Measurements from ENCODE around the gene KRT6B. TPM values are rescaled to one million over a fixed set of nuclear protein-coding genes. Genes with fewer than 3 reads are reported as not detected.

Gene KRT6B
- total and polyA plus RNA-seq, 2 of the 8 experiments (the other 6 are each of a cell fraction or from before 2014, with no cell fraction given), result not detected

DNA sequence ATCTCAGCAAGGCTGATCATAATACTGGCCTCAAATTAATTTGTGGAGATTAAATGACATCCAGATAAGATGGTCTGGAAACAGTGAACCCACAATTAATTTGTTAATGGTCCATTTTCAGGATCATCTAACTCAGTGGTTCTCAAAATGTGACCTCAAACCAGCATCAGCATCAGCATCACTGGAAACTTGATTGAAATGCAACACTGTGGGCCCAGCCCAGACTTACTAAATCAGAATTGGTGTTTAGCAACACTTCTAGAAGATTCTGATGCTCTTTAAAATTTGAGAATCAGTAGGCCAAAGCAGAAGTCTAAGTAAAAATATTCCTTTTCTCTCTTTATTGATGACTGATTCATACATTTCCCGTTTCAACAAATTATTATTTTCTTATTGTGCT is 35.2 kb downstream of the KRT6B start:
- Histone ChIP-seq H3K9me3 (ENCODE audit: insufficient read depth in 2 of 2, low read depth in 1 of 2, low read length in 1 of 2) (no peaks in the 10 kb centered on the region), H4K5ac (ENCODE audit: insufficient read length, low read depth, low read length) (no peak overlapping the region), H3K79me1 (ENCODE audit: low read depth, low read length) (no peaks in the 10 kb centered on the region), H2BK15ac (ENCODE audit: low read length) (no peak overlapping the region), H3K18ac (ENCODE audit: extremely low read depth, low read length) (no peak overlapping the region), H3K79me2 (ENCODE audit: control insufficient read depth in 1 of 2, insufficient read depth in 2 of 2, low read length in 2 of 2) (no peaks in the 10 kb centered on the region), H3K36me3 (ENCODE audit: control insufficient read depth in 2 of 4, insufficient read depth in 4 of 4, low read length in 3 of 4) (no peaks in the 10 kb centered on the region), H2BK20ac (ENCODE audit: low read length) (no peak overlapping the region), H4K91ac (replicated peaks; ENCODE audit: insufficient read length, low read length) (no peak overlapping the region), H3K4me1 (replicated peaks in 1 of 4; ENCODE audit: control insufficient read depth in 3 of 4, insufficient read depth in 4 of 4, low read length in 3 of 4) (no peaks in the 10 kb centered on the region), H2BK120ac (replicated peaks; ENCODE audit: low read depth, low read length) (no peak overlapping the region), H3K14ac (ENCODE audit: insufficient read length) (no peak overlapping the region), H3K56ac (replicated peaks; ENCODE audit: insufficient read length, low read depth, low read length) (no peak overlapping the region), H2AFZ (ENCODE audit: low read length) (no peak overlapping the region), H3K27me3 (replicated peaks in 1 of 4; ENCODE audit: control insufficient read depth in 3 of 4, extremely low read depth in 1 of 4, insufficient read depth in 3 of 4, low read length in 3 of 4) (no peaks in the 10 kb centered on the region), H3K4me3 (ENCODE audit: extremely low read depth in 1 of 4, insufficient read depth in 2 of 4, low read depth in 3 of 4, low read length in 4 of 4) (no peak overlapping the region), H2BK5ac (ENCODE audit: low read depth, low read length) (no peak overlapping the region), H4K8ac (ENCODE audit: extremely low read depth, insufficient read depth, low read length) (no peak overlapping the region), H4K20me1 (replicated peaks in 1 of 2; ENCODE audit: control insufficient read depth in 1 of 2, insufficient read depth in 2 of 2, low read length in 2 of 2) (no peaks in the 10 kb centered on the region), H2BK12ac (ENCODE audit: low read depth, low read length) (no peak overlapping the region), H3K9ac (replicated peaks in 1 of 4; ENCODE audit: extremely low read depth in 1 of 4, low read depth in 3 of 4, low read length in 3 of 4) (no peak overlapping the region), H3K27ac (ENCODE audit: low read depth, low read length) (no peak overlapping the region), H3K4ac (replicated peaks; ENCODE audit: insufficient read length, low read depth, low read length) (no peak overlapping the region), H2AK5ac (ENCODE audit: low read depth, low read length) (no peak overlapping the region), H3K4me2 (ENCODE audit: insufficient read depth in 1 of 2, low read depth in 2 of 2, low read length in 2 of 2) (no peak overlapping the region), H3K23me2 (ENCODE audit: low read depth, low read length) (no peaks in the 10 kb centered on the region; the same call in 1 of the 2 replicates), H3K23ac (ENCODE audit: insufficient read length) (no peak overlapping the region)
- CTCF ChIA-PET (ENCODE audit: partially characterized antibody), result interaction anchor here (1.2 to 7.8 kb wide), 4 partner anchors 11 to 463 kb away, joined by 3 to 46 read pairs (median 16); no protein-coding TSS in a partner anchor
- POLR2A ChIA-PET (ENCODE audit: partially characterized antibody), result interaction anchor here (1.1 kb wide), 1 partner anchor 19 kb away, joined by 3 read pairs; no protein-coding TSS in a partner anchor
- DNase-seq (ENCODE audit: low read depth in 1 of 2, low spot score in 2 of 2), result no peak
- TF ChIP-seq SIX5 (IDR thresholded peaks at IDR 0.05; ENCODE audit: low read depth, low read length), result no peak
- TF ChIP-seq SP1 (IDR thresholded peaks at IDR 0.05; ENCODE audit: low read depth, low read length), result no peak
- no peak for TF ChIP-seq EZH2 (IDR thresholded peaks at IDR 0.05; ENCODE audit: low read depth, low read length, severe bottlenecking)
- 85% methylated on average over 1 of the region's 1 CpG; no CpG with 5 or more reads in 1 of the 2 experiments for WGBS, 2 experiments (ENCODE audit: extremely low coverage in 1 of 2, insufficient coverage in 1 of 2, insufficient read length in 1 of 2, insufficient replicate concordance in 2 of 2, low coverage in 1 of 2, low lambda C conversion rate in 2 of 2, missing lambda C conversion rate in 1 of 2)
- FAIRE-seq, result no peak
